ENCODE data around the gene DDB1. TPM values are rescaled to one million over a fixed set of nuclear protein-coding genes. Genes with fewer than 3 reads are reported as not detected.

Gene DDB1
- total RNA-seq = 128 TPM
- long read RNA-seq, full-length matches to known transcripts = 336 of 408 reads
- long read RNA-seq, partial matches to known transcripts = 50 of 408 reads
- long read RNA-seq, other reads (novel, unspliced or antisense) = 22 of 408 reads

GRCh38 chr11:61332797-61333549, at the start of gene DDB1, which contains the start of gene TKFC:
DDB1 (minus strand) TSS chr11:61333105; CDS start chr11:61332968, 137 bp downstream.
TKFC (plus strand) TSS chr11:61333228; CDS start chr11:61334729, 1,501 bp downstream.
- H3K27me3 ChIP-seq (ENCODE audit: low read depth) = no peaks in the 10 kb centered on the region
- peak within 1 kb of the TSS; percentile 95 for H3K27ac ChIP-seq (replicated peaks)
- intact Hi-C loops (cut with micrococcal nuclease) = no loop called here
- no peak for TF ChIP-seq CTCF (IDR thresholded peaks at IDR 0.05; ENCODE audit: borderline replicate concordance)
- H3K36me3 ChIP-seq = peaks cover 20% of the 10 kb centered on the region
- peaks cover 71% of the 10 kb centered on the region for H3K4me1 ChIP-seq
- peak; percentile 96 for DNase-seq
- peak within 1 kb of the TSS; percentile 96 for H3K4me3 ChIP-seq
- no peaks in the 10 kb centered on the region for H3K9me3 ChIP-seq (replicated peaks)

GRCh38 chr11:61380884-61381283, 48.0 kb upstream of the DDB1 start:
- no peak for TF ChIP-seq CTCF (IDR thresholded peaks at IDR 0.05; ENCODE audit: borderline replicate concordance)
- no peak for DNase-seq

GRCh38 chr11:61378713-61379313, 45.9 kb upstream of the DDB1 start:
- Histone ChIP-seq H3K4me3 (no peak overlapping the region), H3K27me3 (ENCODE audit: low read depth) (no peaks in the 10 kb centered on the region), H3K9me3 (replicated peaks) (no peaks in the 10 kb centered on the region), H3K4me1 (no peaks in the 10 kb centered on the region), H3K27ac (replicated peaks) (peak overlapping the region; percentile 70), H3K36me3 (peaks cover 9% of the 10 kb centered on the region)
- intact Hi-C loops (cut with micrococcal nuclease) = no loop called here
- DNase-seq = no peak
- no peak for TF ChIP-seq CTCF (IDR thresholded peaks at IDR 0.05; ENCODE audit: borderline replicate concordance)

More at GRCh38 chr11:61380884-61381283, 48.0 kb upstream of the DDB1 start:
- Histone ChIP-seq H3K4me1 (peaks cover 3% of the 10 kb centered on the region), H3K36me3 (peaks cover 2% of the 10 kb centered on the region), H3K9me3 (replicated peaks) (no peaks in the 10 kb centered on the region), H3K4me3 (no peak overlapping the region), H3K27me3 (ENCODE audit: low read depth) (no peaks in the 10 kb centered on the region), H3K27ac (replicated peaks) (no peak overlapping the region)
- intact Hi-C loops (cut with micrococcal nuclease) = loop anchor here (5.0 kb wide), 1 partner anchor 44 kb away; no protein-coding TSS in a partner anchor

GRCh38 chr11:61377461-61378160, 44.7 kb upstream of the DDB1 start:
- H3K4me3 ChIP-seq = no peak overlapping the region
- no peaks in the 10 kb centered on the region for H3K9me3 ChIP-seq (replicated peaks)
- H3K27ac ChIP-seq (replicated peaks) = no peak overlapping the region
- TF ChIP-seq CTCF (IDR thresholded peaks at IDR 0.05; ENCODE audit: borderline replicate concordance) = no peak
- no peaks in the 10 kb centered on the region for H3K27me3 ChIP-seq (ENCODE audit: low read depth)
- intact Hi-C loops (cut with micrococcal nuclease) = no loop called here
- peaks cover 9% of the 10 kb centered on the region for H3K36me3 ChIP-seq
- H3K4me1 ChIP-seq = no peaks in the 10 kb centered on the region
- no peak for DNase-seq

- H3K9me3 ChIP-seq (replicated peaks) = no peaks in the 10 kb centered on the region
- no peak for TF ChIP-seq CTCF (IDR thresholded peaks at IDR 0.05; ENCODE audit: borderline replicate concordance)
- H3K4me3 ChIP-seq = no peak overlapping the region
- peaks cover 9% of the 10 kb centered on the region for H3K36me3 ChIP-seq
- intact Hi-C loops (cut with micrococcal nuclease) = no loop called here
- H3K27me3 ChIP-seq (ENCODE audit: low read depth) = no peaks in the 10 kb centered on the region
- H3K4me1 ChIP-seq = peaks cover 2% of the 10 kb centered on the region
- H3K27ac ChIP-seq (replicated peaks) = no peak overlapping the region
- no peak for DNase-seq
Observed at GRCh38 chr11:61375761-61376108, 42.8 kb upstream of the DDB1 start.

Measured in left ventricle myocardium inferior (tissue), 1 donor.